SK-N-SH (cell line): ENCODE results near the gene ERBB2. TPM values are rescaled to one million over a fixed set of nuclear protein-coding genes. Genes with fewer than 3 reads are reported as not detected.

Experiments used
- CTCF ChIA-PET: fragments of 300-600, 350-600 bp; formaldehyde crosslinking; extraction: SDS; loops from one replicate; lab custom pipeline; 2021; lab: Yijun Ruan, JAX
- POLR2A ChIA-PET: fragments of 350-600 bp; sonication (Branson Sonifier 250); formaldehyde crosslinking; extraction: SDS; loops from one replicate; lab custom pipeline; 2020; ENCODE audit warnings: antibody characterized with exemption, inconsistent platforms; lab: Yijun Ruan, JAX
- DNase-seq: peaks from one replicate; pipeline ENCODE4 v3.0.0; 2012
- H2AFZ ChIP-seq: fragments of 200-600 bp; sonication (generic); 2 replicates; pipeline ENCODE4 v1.8.1; 2016; ENCODE audit warnings: antibody characterized with exemption, mild to moderate bottlenecking, low read depth
- H3F3A ChIP-seq: fragments of 200-600 bp; sonication (generic); replicated peaks from 2 replicates; pipeline ENCODE3; 2016; ENCODE audit warnings: antibody characterized with exemption, mild to moderate bottlenecking; ENCODE audit not compliant: insufficient read depth
- H3K27ac ChIP-seq, 2 experiments: fragments of 200-500 bp in 1 of 2; fragments of 200-600 bp in 1 of 2; sonication (Bioruptor generic) in 1 of 2; sonication (generic), shearing (Covaris generic) in 1 of 2; 2 replicates each; pipeline versions ENCODE4 v1.5.1 to v1.6.1; 2014 to 2016; ENCODE audit warnings: low read depth in 2 of 2, inconsistent platforms in 1 of 2, low read length in 1 of 2, mild to moderate bottlenecking in 1 of 2, mixed read lengths in 1 of 2
- H3K27me3 ChIP-seq: fragments of 200-600 bp; sonication (generic), shearing (Covaris generic); 2 replicates; pipeline ENCODE4 v1.6.1; 2016; ENCODE audit warnings: mixed run types; ENCODE audit not compliant: insufficient read depth
- H3K36me3 ChIP-seq, 2 experiments: fragments of 200-500 bp in 1 of 2; fragments of 200-600 bp in 1 of 2; sonication (Bioruptor generic) in 1 of 2; sonication (generic) in 1 of 2; replicated peaks in 1 of 2; 2 replicates each; pipeline versions ENCODE3 to v1.5.1; 2014 to 2016; ENCODE audit warnings: low read length in 1 of 2, mild to moderate bottlenecking in 1 of 2; ENCODE audit not compliant: insufficient read depth in 2 of 2, control insufficient read depth in 1 of 2
- H3K4me1 ChIP-seq, 2 experiments: fragments of 200-500 bp in 1 of 2; fragments of 200-600 bp in 1 of 2; sonication (Bioruptor generic) in 1 of 2; sonication (generic), shearing (Covaris generic) in 1 of 2; 2 replicates each; pipeline versions ENCODE4 v1.5.1 to v1.6.1; 2014 to 2016; ENCODE audit warnings: low read depth in 1 of 2, low read length in 1 of 2, mixed run types in 1 of 2; ENCODE audit not compliant: insufficient read depth in 2 of 2, control insufficient read depth in 1 of 2
- H3K4me2 ChIP-seq: fragments of 200-600 bp; sonication (generic), shearing (Covaris generic); 2 replicates; pipeline ENCODE4 v1.6.1; 2017; ENCODE audit warnings: mixed run types
- H3K4me3 ChIP-seq, 2 experiments: fragments of 200-500 bp in 1 of 2; fragments of 200-600 bp in 1 of 2; sonication (Bioruptor generic) in 1 of 2; sonication (generic), shearing (Covaris generic) in 1 of 2; 2 replicates each; pipeline versions ENCODE4 v1.5.1 to v1.8.1; 2014 to 2016; ENCODE audit warnings: low read depth in 2 of 2, inconsistent platforms in 1 of 2, low read length in 1 of 2, mild to moderate bottlenecking in 1 of 2, mixed read lengths in 1 of 2, moderate library complexity in 1 of 2
- H3K79me2 ChIP-seq: fragments of 200-600 bp; sonication (generic); 2 replicates; pipeline ENCODE4 v1.8.1; 2017; ENCODE audit warnings: mild to moderate bottlenecking; ENCODE audit not compliant: insufficient read depth
- H3K9ac ChIP-seq: fragments of 200-600 bp; sonication (generic); 2 replicates; pipeline ENCODE4 v1.6.1; 2017; ENCODE audit warnings: mixed run types
- H3K9me2 ChIP-seq: fragments of 200-600 bp; sonication (generic); 2 replicates; pipeline ENCODE4 v1.6.1; 2017; ENCODE audit warnings: mixed run types
- H3K9me3 ChIP-seq: fragments of 200-600 bp; sonication (generic); 2 replicates; pipeline ENCODE4 v1.6.1; 2017; ENCODE audit warnings: mixed run types, mild to moderate bottlenecking, moderate library complexity
- H4K20me1 ChIP-seq: fragments of 200-600 bp; sonication (generic); 2 replicates; pipeline ENCODE4 v1.6.1; 2017; ENCODE audit warnings: mild to moderate bottlenecking, mixed run types; ENCODE audit not compliant: insufficient read depth
- CHD2 ChIP-seq: fragments of 150-350 bp; IDR thresholded peaks from 2 replicates; pipeline ENCODE4 v1.6.1; 2018; ENCODE audit warnings: low read length; ENCODE audit not compliant: partially characterized antibody
- ELF1 ChIP-seq: IDR thresholded peaks from 2 replicates; pipeline ENCODE4 v1.4.0; 2012
- EZH2phosphoT487 ChIP-seq: fragments of 200-600 bp; sonication (generic); IDR thresholded peaks from 2 replicates; pipeline ENCODE4 v1.6.1; 2017; ENCODE audit warnings: low read depth, mixed run types, mild to moderate bottlenecking, antibody characterized with exemption, moderate library complexity, borderline replicate concordance
- FOSL2 ChIP-seq: IDR thresholded peaks from 2 replicates; pipeline ENCODE4 v1.4.0; 2012; ENCODE audit warnings: low read depth, mild to moderate bottlenecking, moderate library complexity, borderline replicate concordance
- FOXJ3 ChIP-seq: sonication (generic); formaldehyde crosslinking; IDR thresholded peaks from 2 replicates; pipeline ENCODE4 v1.5.1; 2020; ENCODE audit warnings: mild to moderate bottlenecking, missing genetic modification reagents
- FOXM1 ChIP-seq: IDR thresholded peaks from 2 replicates; pipeline ENCODE4 v1.4.0; 2012; ENCODE audit warnings: low read depth, mild to moderate bottlenecking
- GABPA ChIP-seq: IDR thresholded peaks from 2 replicates; pipeline ENCODE4 v1.4.0; 2012; ENCODE audit warnings: low read depth, mild to moderate bottlenecking
- GATA2 ChIP-seq: sonication (generic); formaldehyde crosslinking; IDR thresholded peaks from 2 replicates; pipeline ENCODE4 v1.5.0; 2020; ENCODE audit warnings: mild to moderate bottlenecking, missing genetic modification reagents
- JUND ChIP-seq: IDR thresholded peaks from 2 replicates; pipeline ENCODE4 v1.4.0; 2012
- MXI1 ChIP-seq: IDR thresholded peaks from 2 replicates; pipeline ENCODE4 v1.6.1; 2012; ENCODE audit warnings: mild to moderate bottlenecking, low read depth, low read length, improper control_type of control experiment
- NFIC ChIP-seq: IDR thresholded peaks from 2 replicates; pipeline ENCODE4 v1.4.0; 2012; ENCODE audit warnings: borderline replicate concordance
- RAD21 ChIP-seq: IDR thresholded peaks from 2 replicates; pipeline ENCODE4 v1.6.1; 2012; ENCODE audit warnings: mild to moderate bottlenecking, low read length
- RCOR1 ChIP-seq: fragments of 150-350 bp; IDR thresholded peaks from 2 replicates; pipeline ENCODE4 v1.6.1; 2017; ENCODE audit warnings: antibody characterized with exemption, low read length
- RFX5 ChIP-seq: IDR thresholded peaks from 2 replicates; pipeline ENCODE4 v1.6.1; 2012; ENCODE audit warnings: mild to moderate bottlenecking, improper control_type of control experiment, low read length
- SIN3A ChIP-seq: IDR thresholded peaks from 2 replicates; pipeline ENCODE4 v1.6.1; 2012; ENCODE audit warnings: low read depth, mild to moderate bottlenecking, low read length, moderate library complexity, borderline replicate concordance
- SMC3 ChIP-seq: IDR thresholded peaks from 2 replicates; pipeline ENCODE4 v1.6.1; 2012; ENCODE audit warnings: low read depth, low read length, improper control_type of control experiment
- TAF1 ChIP-seq: IDR thresholded peaks from 2 replicates; pipeline ENCODE4 v1.6.1; 2012; ENCODE audit warnings: low read depth, mild to moderate bottlenecking, low read length, moderate library complexity, borderline replicate concordance
- TEAD4 ChIP-seq: IDR thresholded peaks from 2 replicates; pipeline ENCODE4 v1.4.0; 2012; ENCODE audit warnings: mild to moderate bottlenecking, borderline replicate concordance; ENCODE audit not compliant: insufficient read depth
- YY1 ChIP-seq: IDR thresholded peaks from 2 replicates; pipeline ENCODE4 v1.4.0; 2012; ENCODE audit warnings: low read depth, mild to moderate bottlenecking
- WGBS: methylation state at CpG from one replicate; pipeline ENCODE4 v1.1.6; 2017; ENCODE audit warnings: low lambda C conversion rate; 5-methylcytosine and 5-hydroxymethylcytosine counted together
- polyA plus RNA-seq, 3 experiments: library from polyadenylated mRNA; depleted of rRNA; stranded (reverse); fragments of >200 nt; gene quantifications; 2 replicates each; pipeline ENCODE4 v1.2.3, GENCODE V29; 2012
- TF ChIP-seq, protein P1 (sequence below): IDR thresholded peaks from 2 replicates; pipeline ENCODE4 v1.4.0; 2012; ENCODE audit warnings: low read depth, borderline replicate concordance
- TF ChIP-seq, protein P2 (sequence below): IDR thresholded peaks from 2 replicates; pipeline ENCODE4 v1.6.1; 2012; ENCODE audit warnings: mild to moderate bottlenecking, low read depth, low read length, moderate library complexity
- TF ChIP-seq, protein P3 (sequence below): IDR thresholded peaks from 2 replicates; pipeline ENCODE4 v1.4.0; 2012; ENCODE audit warnings: low read depth, borderline replicate concordance

The ERBB2 gene
- polyA plus RNA-seq, 1 of the 3 experiments (the other 2 are of a cell fraction): 1.9 TPM

DNA sequence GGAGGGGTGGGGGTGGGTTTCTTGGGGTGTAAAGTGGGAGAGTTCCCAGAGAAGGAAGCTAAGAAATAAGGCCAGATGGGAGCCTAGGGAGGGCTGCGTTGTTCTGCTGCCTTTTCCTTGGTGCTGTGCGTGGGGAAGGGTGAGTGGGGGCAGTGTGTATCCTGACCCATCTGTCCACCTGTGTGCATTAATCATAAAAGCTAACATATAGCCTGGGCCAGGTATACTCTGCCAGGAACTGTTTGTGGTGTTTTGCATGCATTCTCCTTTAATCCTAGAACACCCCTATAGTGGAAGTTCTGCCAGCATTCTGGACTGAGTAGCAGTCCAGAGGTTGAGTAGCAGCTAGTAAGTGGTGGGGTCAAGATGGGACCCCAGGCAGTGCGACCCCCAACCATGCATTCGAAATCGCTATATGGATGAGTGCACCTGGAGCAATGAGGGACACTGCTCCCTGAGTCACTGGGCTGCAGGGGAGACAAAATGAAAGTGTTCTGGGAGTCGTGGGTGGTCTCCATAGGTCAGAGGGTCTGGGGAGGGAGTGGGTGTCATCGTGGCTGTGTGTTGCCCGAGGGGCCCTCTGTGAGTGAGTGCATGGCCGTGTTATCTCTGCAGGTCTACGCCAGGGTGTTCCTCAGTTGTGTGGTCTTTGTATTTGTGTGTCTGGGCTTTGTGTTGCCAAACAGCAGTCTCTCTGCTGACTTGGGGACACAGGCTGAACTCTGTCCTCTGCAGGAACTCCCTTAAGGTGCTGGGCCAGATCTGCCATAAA is 1.3 kb downstream of the ERBB2 start (continued):
- TF ChIP-seq TAF1 (no peak), RCOR1 (no peak), RFX5 (no peak), GATA2 (CRISPR knock-in tag) (no peak)

DNA sequence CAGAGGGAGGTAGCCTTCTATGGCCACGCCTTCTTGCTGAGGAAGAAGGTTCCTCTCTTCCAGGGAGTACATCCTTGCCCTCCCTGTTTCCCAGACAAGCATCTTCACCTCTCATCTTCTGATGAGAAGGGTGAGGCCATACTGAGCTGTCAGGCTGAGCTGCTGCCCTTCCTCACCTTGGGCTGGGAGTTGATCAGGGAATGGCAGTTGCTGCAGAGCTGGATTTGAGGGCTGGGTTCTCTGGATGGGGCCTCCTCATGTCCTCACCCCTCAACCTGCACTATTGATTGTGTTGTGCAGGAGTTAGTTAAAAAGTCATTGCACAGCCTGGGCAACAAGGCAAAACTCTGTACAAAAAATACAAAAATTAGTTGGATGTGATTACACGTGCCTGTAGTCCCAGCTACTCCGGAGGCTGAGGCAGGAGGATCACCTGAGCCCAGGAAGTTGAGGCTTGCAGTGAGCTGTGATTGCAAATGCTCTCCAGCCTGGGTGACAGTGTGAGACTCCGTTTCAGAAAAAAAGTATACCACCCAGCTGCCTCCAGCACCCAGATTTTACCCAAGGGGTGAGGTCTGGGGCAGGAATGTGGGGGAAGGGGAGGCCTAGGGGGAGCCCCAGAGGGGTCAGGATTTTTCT is 2.0 kb downstream of the ERBB2 start:
- Histone ChIP-seq H3K79me2 (no peaks in the 10 kb centered on the region), H3F3A (no peaks in the 10 kb centered on the region), H2AFZ (no peak overlapping the region), H3K4me2 (no peak overlapping the region), H3K36me3 (no peaks in the 10 kb centered on the region), H3K27me3 (no peaks in the 10 kb centered on the region), H3K9me2 (no peaks in the 10 kb centered on the region), H3K27ac (no peak overlapping the region), H3K4me1 (no peaks in the 10 kb centered on the region), H3K9me3 (no peaks in the 10 kb centered on the region), H3K9ac (no peak overlapping the region), H4K20me1 (no peaks in the 10 kb centered on the region), H3K4me3 (no peak overlapping the region)
- DNase-seq: no peak
- TF ChIP-seq YY1 (no peak), FOSL2 (no peak), EZH2phosphoT487 (no peak), CHD2 (no peak), FOXM1 (no peak), RAD21 (no peak), TEAD4 (no peak), GABPA (no peak), NFIC (no peak), SIN3A (no peak), JUND (no peak), RFX5 (no peak), SMC3 (no peak), ELF1 (no peak), MXI1 (no peak), FOXJ3 (no peak)
- TF ChIP-seq, protein P1, sequence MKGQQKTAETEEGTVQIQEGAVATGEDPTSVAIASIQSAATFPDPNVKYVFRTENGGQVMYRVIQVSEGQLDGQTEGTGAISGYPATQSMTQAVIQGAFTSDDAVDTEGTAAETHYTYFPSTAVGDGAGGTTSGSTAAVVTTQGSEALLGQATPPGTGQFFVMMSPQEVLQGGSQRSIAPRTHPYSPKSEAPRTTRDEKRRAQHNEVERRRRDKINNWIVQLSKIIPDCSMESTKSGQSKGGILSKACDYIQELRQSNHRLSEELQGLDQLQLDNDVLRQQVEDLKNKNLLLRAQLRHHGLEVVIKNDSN: no peak
- TF ChIP-seq, protein P2, sequence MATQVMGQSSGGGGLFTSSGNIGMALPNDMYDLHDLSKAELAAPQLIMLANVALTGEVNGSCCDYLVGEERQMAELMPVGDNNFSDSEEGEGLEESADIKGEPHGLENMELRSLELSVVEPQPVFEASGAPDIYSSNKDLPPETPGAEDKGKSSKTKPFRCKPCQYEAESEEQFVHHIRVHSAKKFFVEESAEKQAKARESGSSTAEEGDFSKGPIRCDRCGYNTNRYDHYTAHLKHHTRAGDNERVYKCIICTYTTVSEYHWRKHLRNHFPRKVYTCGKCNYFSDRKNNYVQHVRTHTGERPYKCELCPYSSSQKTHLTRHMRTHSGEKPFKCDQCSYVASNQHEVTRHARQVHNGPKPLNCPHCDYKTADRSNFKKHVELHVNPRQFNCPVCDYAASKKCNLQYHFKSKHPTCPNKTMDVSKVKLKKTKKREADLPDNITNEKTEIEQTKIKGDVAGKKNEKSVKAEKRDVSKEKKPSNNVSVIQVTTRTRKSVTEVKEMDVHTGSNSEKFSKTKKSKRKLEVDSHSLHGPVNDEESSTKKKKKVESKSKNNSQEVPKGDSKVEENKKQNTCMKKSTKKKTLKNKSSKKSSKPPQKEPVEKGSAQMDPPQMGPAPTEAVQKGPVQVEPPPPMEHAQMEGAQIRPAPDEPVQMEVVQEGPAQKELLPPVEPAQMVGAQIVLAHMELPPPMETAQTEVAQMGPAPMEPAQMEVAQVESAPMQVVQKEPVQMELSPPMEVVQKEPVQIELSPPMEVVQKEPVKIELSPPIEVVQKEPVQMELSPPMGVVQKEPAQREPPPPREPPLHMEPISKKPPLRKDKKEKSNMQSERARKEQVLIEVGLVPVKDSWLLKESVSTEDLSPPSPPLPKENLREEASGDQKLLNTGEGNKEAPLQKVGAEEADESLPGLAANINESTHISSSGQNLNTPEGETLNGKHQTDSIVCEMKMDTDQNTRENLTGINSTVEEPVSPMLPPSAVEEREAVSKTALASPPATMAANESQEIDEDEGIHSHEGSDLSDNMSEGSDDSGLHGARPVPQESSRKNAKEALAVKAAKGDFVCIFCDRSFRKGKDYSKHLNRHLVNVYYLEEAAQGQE: no peak
- TF ChIP-seq, protein P3, sequence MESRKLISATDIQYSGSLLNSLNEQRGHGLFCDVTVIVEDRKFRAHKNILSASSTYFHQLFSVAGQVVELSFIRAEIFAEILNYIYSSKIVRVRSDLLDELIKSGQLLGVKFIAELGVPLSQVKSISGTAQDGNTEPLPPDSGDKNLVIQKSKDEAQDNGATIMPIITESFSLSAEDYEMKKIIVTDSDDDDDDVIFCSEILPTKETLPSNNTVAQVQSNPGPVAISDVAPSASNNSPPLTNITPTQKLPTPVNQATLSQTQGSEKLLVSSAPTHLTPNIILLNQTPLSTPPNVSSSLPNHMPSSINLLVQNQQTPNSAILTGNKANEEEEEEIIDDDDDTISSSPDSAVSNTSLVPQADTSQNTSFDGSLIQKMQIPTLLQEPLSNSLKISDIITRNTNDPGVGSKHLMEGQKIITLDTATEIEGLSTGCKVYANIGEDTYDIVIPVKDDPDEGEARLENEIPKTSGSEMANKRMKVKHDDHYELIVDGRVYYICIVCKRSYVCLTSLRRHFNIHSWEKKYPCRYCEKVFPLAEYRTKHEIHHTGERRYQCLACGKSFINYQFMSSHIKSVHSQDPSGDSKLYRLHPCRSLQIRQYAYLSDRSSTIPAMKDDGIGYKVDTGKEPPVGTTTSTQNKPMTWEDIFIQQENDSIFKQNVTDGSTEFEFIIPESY: no peak
- ChIA-PET CTCF (interaction anchor here (1.3 kb wide), 1 partner anchor 13 kb away, joined by 4 read pairs; no protein-coding TSS in a partner anchor), POLR2A (interaction anchor here (0.5 kb wide), 1 partner anchor 217 kb away, joined by 3 read pairs; no protein-coding TSS in a partner anchor)
- WGBS: 64% methylated on average over 4 of the region's 4 CpGs
